Mesenteric fat pad (tissue), 1 donor: ENCODE data around the gene CEND1. TPM values are rescaled to one million over a fixed set of nuclear protein-coding genes. Genes with fewer than 3 reads are reported as not detected.

Source experiments
- total RNA-seq: library from RNA; stranded (reverse); fragmentation: NEBNext Ultra II Directional; extraction: Animal tissue kit (Norgen Biotek cat#: 25700); gene quantifications from one replicate; pipeline ENCODE4 v1.2.1, GENCODE V29; 2021
- donor health status: DM: yes; HTN: yes; CAD: no.

CEND1 gene
- total RNA-seq, 1 donor from 2014 or later = not detected

Other genes starting within 250 kb of the CEND1 start
- gene LMNTD2, start 229.4 kb downstream of the CEND1 start, total RNA-seq = 0.87 TPM
- 2.0 TPM for gene RASSF7, start 229.1 kb downstream of the CEND1 start, total RNA-seq
- 29.3 TPM for gene PHRF1, start 213.6 kb downstream of the CEND1 start, total RNA-seq
- gene IRF7, start 174.1 kb downstream of the CEND1 start, total RNA-seq = 29.1 TPM
- 1.1 TPM for gene CDHR5, start 165.1 kb downstream of the CEND1 start, total RNA-seq
- gene SCT, start 162.9 kb downstream of the CEND1 start, total RNA-seq = not detected
- 0.71 TPM for gene DRD4, start 152.8 kb downstream of the CEND1 start, total RNA-seq
- gene DEAF1, start 94.9 kb downstream of the CEND1 start, total RNA-seq = 25.9 TPM
- gene TMEM80, start 94.3 kb downstream of the CEND1 start, total RNA-seq = 14.6 TPM
- 12.1 TPM for gene EPS8L2, start 83.9 kb downstream of the CEND1 start, total RNA-seq
- gene TALDO1, start 42.6 kb downstream of the CEND1 start, total RNA-seq = 277 TPM
- 54.1 TPM for gene GATD1, start 12.6 kb downstream of the CEND1 start, total RNA-seq
- 26.3 TPM for gene SLC25A22, start 8.2 kb upstream of the CEND1 start, total RNA-seq
- gene PIDD1, start 15.1 kb upstream of the CEND1 start, total RNA-seq = 10.2 TPM
- 2,673 TPM for gene RPLP2, start 19.9 kb upstream of the CEND1 start, total RNA-seq
- 1,877 TPM for gene PNPLA2, start 28.8 kb upstream of the CEND1 start, total RNA-seq
- 6.8 TPM for gene CRACR2B, start 37.8 kb upstream of the CEND1 start, total RNA-seq
- gene CD151, start 42.9 kb upstream of the CEND1 start, total RNA-seq = 776 TPM
- 203 TPM for gene POLR2L, start 52.4 kb upstream of the CEND1 start, total RNA-seq
- gene TSPAN4, start 52.8 kb upstream of the CEND1 start, total RNA-seq = 120 TPM
- gene CHID1, start 120.7 kb upstream of the CEND1 start, total RNA-seq = 72.1 TPM
- gene AP2A2, start 135.8 kb upstream of the CEND1 start, total RNA-seq = 120 TPM
- not detected for gene MUC6, start 246.6 kb upstream of the CEND1 start, total RNA-seq